Right lung (tissue), 5 donors: ENCODE measurements around the gene CBFA2T3. TPM values are rescaled to one million over a fixed set of nuclear protein-coding genes. Genes with fewer than 3 reads are reported as not detected.

ENCODE experiments used
- DNase-seq, 2 donors: peaks; one replicate each; pipeline ENCODE4 v3.0.0-alpha.2; 2013
- polyA plus RNA-seq, 5 donors: library from polyadenylated mRNA; unstranded; fragments of 120-200 nt; gene quantifications; one replicate each; pipeline versions ENCODE4 v1.2.1 to v1.2.3, GENCODE V29; 2013; ENCODE audit warnings: inconsistent platforms in 1 of 5, low replicate concordance in 1 of 5; ENCODE audit not compliant: insufficient read length in 5 of 5, insufficient read depth in 1 of 5

The CBFA2T3 gene
- polyA plus RNA-seq, 5 donors = 3.6 to 9.0 (median 5.6) TPM

GRCh38 chr16:88939972-88940861 lies 36.8 kb downstream of the CBFA2T3 start:
- DNase-seq = no peak

- DNase-seq = no peak
Observed at GRCh38 chr16:88939245-88939971, 37.6 kb downstream of the CBFA2T3 start.

- no peak for DNase-seq
Observed at GRCh38 chr16:88938777-88939244, 38.2 kb downstream of the CBFA2T3 start.

GRCh38 chr16:88938119-88938776 lies 38.8 kb downstream of the CBFA2T3 start:
- DNase-seq = no peak

- DNase-seq = no peak
Observed at GRCh38 chr16:88937206-88937621, 39.8 kb downstream of the CBFA2T3 start.

GRCh38 chr16:88936556-88937205 lies 40.3 kb downstream of the CBFA2T3 start:
- no peak for DNase-seq

- no peak for DNase-seq
Observed at GRCh38 chr16:88936008-88936555, 40.9 kb downstream of the CBFA2T3 start.

GRCh38 chr16:88934066-88934667 lies 42.8 kb downstream of the CBFA2T3 start:
- no peak for DNase-seq

GRCh38 chr16:88932929-88933328 lies 44.1 kb downstream of the CBFA2T3 start:
- DNase-seq = no peak

GRCh38 chr16:88931936-88932335 lies 45.1 kb downstream of the CBFA2T3 start:
- DNase-seq = no peak

- no peak for DNase-seq
Observed at GRCh38 chr16:88931373-88931900, 45.6 kb downstream of the CBFA2T3 start.

- no peak for DNase-seq
Observed at GRCh38 chr16:88930716-88931115, 46.3 kb downstream of the CBFA2T3 start.

- no peak for DNase-seq
Observed at GRCh38 chr16:88929091-88929445, 47.9 kb downstream of the CBFA2T3 start.

- no peak for DNase-seq
Observed at GRCh38 chr16:88928405-88929090, 48.5 kb downstream of the CBFA2T3 start.

- DNase-seq = no peak
Observed at GRCh38 chr16:88927661-88928060, 49.3 kb downstream of the CBFA2T3 start.

GRCh38 chr16:88927010-88927409 lies 50.0 kb downstream of the CBFA2T3 start:
- DNase-seq = no peak

GRCh38 chr16:88926374-88926990 lies 50.5 kb downstream of the CBFA2T3 start:
- DNase-seq = no peak

- no peak for DNase-seq
Observed at GRCh38 chr16:88925540-88925887, 51.5 kb downstream of the CBFA2T3 start.

GRCh38 chr16:88924834-88925539 lies 52.0 kb downstream of the CBFA2T3 start:
- DNase-seq = no peak
